GM21447 (cell line): ENCODE results near the gene CCL14.

Experiments
- ATAC-seq: cut with Tn5 transposase; IDR thresholded peaks from one replicate; pipeline ENCODE4 v1.9.1; 2021; ENCODE audit not compliant: unreplicated experiment

The CCL14 gene

GRCh38 chr17:35991075-35991474 lies 4.5 kb upstream of the CCL14 start:
- no peak for ATAC-seq

GRCh38 chr17:35988164-35988563 lies 1.6 kb upstream of the CCL14 start:
- no peak for ATAC-seq

GRCh38 chr17:35984140-35984539 lies 2.4 kb downstream of the CCL14 start:
- no peak for ATAC-seq

- ATAC-seq, result no peak
These were observed 3.9 kb downstream of the CCL14 start for GRCh38 chr17:35982409-35983191.

GRCh38 chr17:35981908-35982330 lies 4.6 kb downstream of the CCL14 start:
- no peak for ATAC-seq

GRCh38 chr17:35981246-35981645 lies 5.3 kb downstream of the CCL14 start, which contains the start of gene CCL16:
CCL16 (minus strand) TSS chr17:35981497; CDS start chr17:35981420, 77 bp downstream.
- ATAC-seq, result no peak

GRCh38 chr17:35978346-35978745 lies 8.2 kb downstream of the CCL14 start:
- no peak for ATAC-seq

GRCh38 chr17:35977509-35977908 lies 9.0 kb downstream of the CCL14 start:
- ATAC-seq, result no peak

GRCh38 chr17:35973333-35974260 lies 12.9 kb downstream of the CCL14 start:
- ATAC-seq, result no peak

GRCh38 chr17:35972945-35973332 lies 13.6 kb downstream of the CCL14 start:
- no peak for ATAC-seq

GRCh38 chr17:35972535-35972934 lies 14.0 kb downstream of the CCL14 start:
- no peak for ATAC-seq

- no peak for ATAC-seq
These were observed 14.5 kb downstream of the CCL14 start for GRCh38 chr17:35972066-35972465.

- no peak for ATAC-seq
These were observed 16.8 kb downstream of the CCL14 start for GRCh38 chr17:35969558-35970380.

GRCh38 chr17:35968520-35969054 lies 17.9 kb downstream of the CCL14 start:
- no peak for ATAC-seq

GRCh38 chr17:35965272-35965671 lies 21.3 kb downstream of the CCL14 start:
- ATAC-seq, result no peak

- ATAC-seq, result no peak
These were observed 22.9 kb downstream of the CCL14 start for GRCh38 chr17:35963663-35964062.

- ATAC-seq, result no peak
These were observed 32.8 kb downstream of the CCL14 start for GRCh38 chr17:35953720-35954119.

- ATAC-seq, result no peak
These were observed 37.1 kb downstream of the CCL14 start for GRCh38 chr17:35949401-35949800.

- no peak for ATAC-seq
These were observed 38.4 kb downstream of the CCL14 start for GRCh38 chr17:35948092-35948491.

GRCh38 chr17:35947156-35947585 lies 39.4 kb downstream of the CCL14 start:
- ATAC-seq, result no peak

GRCh38 chr17:35944151-35944550 lies 42.4 kb downstream of the CCL14 start:
- ATAC-seq, result no peak
